Measurements from ENCODE around the gene PAM16.

The PAM16 gene

GRCh38 chr16:4370570-4371356 is 19.6 kb upstream of the PAM16 start:
- Histone ChIP-seq H3K27me3 (ENCODE audit: insufficient read depth, low read length) (no peaks in the 10 kb centered on the region), H3K4me1 (ENCODE audit: insufficient read depth, low read length) (peaks cover 37% of the 10 kb centered on the region), H3K36me3 (ENCODE audit: insufficient read depth, low read length) (no peaks in the 10 kb centered on the region), H3K4me3 (ENCODE audit: low read length) (no peak overlapping the region), H2AFZ (ENCODE audit: low read depth, low read length) (no peak overlapping the region), H3K9me3 (ENCODE audit: low read length) (no peaks in the 10 kb centered on the region)

- Histone ChIP-seq H3K27me3 (ENCODE audit: insufficient read depth, low read length) (no peaks in the 10 kb centered on the region), H3K36me3 (ENCODE audit: insufficient read depth, low read length) (no peaks in the 10 kb centered on the region), H3K4me1 (ENCODE audit: insufficient read depth, low read length) (peaks cover 37% of the 10 kb centered on the region), H2AFZ (ENCODE audit: low read depth, low read length) (no peak overlapping the region), H3K9me3 (ENCODE audit: low read length) (no peaks in the 10 kb centered on the region), H3K4me3 (ENCODE audit: low read length) (no peak overlapping the region)
Observed at GRCh38 chr16:4370151-4370550, 19.0 kb upstream of the PAM16 start.

GRCh38 chr16:4369007-4369733 is 18.0 kb upstream of the PAM16 start:
- Histone ChIP-seq H3K9me3 (ENCODE audit: low read length) (no peaks in the 10 kb centered on the region), H3K36me3 (ENCODE audit: insufficient read depth, low read length) (no peaks in the 10 kb centered on the region), H3K4me3 (ENCODE audit: low read length) (no peak overlapping the region), H2AFZ (ENCODE audit: low read depth, low read length) (no peak overlapping the region), H3K27me3 (ENCODE audit: insufficient read depth, low read length) (no peaks in the 10 kb centered on the region), H3K4me1 (ENCODE audit: insufficient read depth, low read length) (peaks cover 31% of the 10 kb centered on the region)

GRCh38 chr16:4367393-4367856 is 16.3 kb upstream of the PAM16 start:
- H3K36me3 ChIP-seq (ENCODE audit: insufficient read depth, low read length): no peaks in the 10 kb centered on the region
- H3K4me3 ChIP-seq (ENCODE audit: low read length): no peak overlapping the region
- no peak overlapping the region for H2AFZ ChIP-seq (ENCODE audit: low read depth, low read length)
- H3K4me1 ChIP-seq (ENCODE audit: insufficient read depth, low read length): peaks cover 14% of the 10 kb centered on the region
- H3K27me3 ChIP-seq (ENCODE audit: insufficient read depth, low read length): no peaks in the 10 kb centered on the region
- no peaks in the 10 kb centered on the region for H3K9me3 ChIP-seq (ENCODE audit: low read length)

GRCh38 chr16:4366016-4366415 is 14.9 kb upstream of the PAM16 start:
- no peaks in the 10 kb centered on the region for H3K27me3 ChIP-seq (ENCODE audit: insufficient read depth, low read length)
- peaks cover 6% of the 10 kb centered on the region for H3K4me1 ChIP-seq (ENCODE audit: insufficient read depth, low read length)
- H3K9me3 ChIP-seq (ENCODE audit: low read length): no peaks in the 10 kb centered on the region
- no peak overlapping the region for H2AFZ ChIP-seq (ENCODE audit: low read depth, low read length)
- peaks cover 4% of the 10 kb centered on the region for H3K36me3 ChIP-seq (ENCODE audit: insufficient read depth, low read length)
- no peak overlapping the region for H3K4me3 ChIP-seq (ENCODE audit: low read length)

- Histone ChIP-seq H3K36me3 (ENCODE audit: insufficient read depth, low read length) (peaks cover 4% of the 10 kb centered on the region), H2AFZ (ENCODE audit: low read depth, low read length) (no peak overlapping the region), H3K4me3 (ENCODE audit: low read length) (no peak overlapping the region), H3K4me1 (ENCODE audit: insufficient read depth, low read length) (peaks cover 2% of the 10 kb centered on the region), H3K27me3 (ENCODE audit: insufficient read depth, low read length) (no peaks in the 10 kb centered on the region), H3K9me3 (ENCODE audit: low read length) (no peaks in the 10 kb centered on the region)
Observed at GRCh38 chr16:4365615-4366014, 14.5 kb upstream of the PAM16 start.

GRCh38 chr16:4365014-4365406 is 13.9 kb upstream of the PAM16 start:
- Histone ChIP-seq H3K36me3 (ENCODE audit: insufficient read depth, low read length) (peaks cover 4% of the 10 kb centered on the region), H3K27me3 (ENCODE audit: insufficient read depth, low read length) (no peaks in the 10 kb centered on the region), H3K9me3 (ENCODE audit: low read length) (no peaks in the 10 kb centered on the region), H3K4me3 (ENCODE audit: low read length) (no peak overlapping the region), H3K4me1 (ENCODE audit: insufficient read depth, low read length) (no peaks in the 10 kb centered on the region), H2AFZ (ENCODE audit: low read depth, low read length) (no peak overlapping the region)

GRCh38 chr16:4364196-4365013 is 13.3 kb upstream of the PAM16 start:
- H3K4me1 ChIP-seq (ENCODE audit: insufficient read depth, low read length): no peaks in the 10 kb centered on the region
- H2AFZ ChIP-seq (ENCODE audit: low read depth, low read length): no peak overlapping the region
- no peaks in the 10 kb centered on the region for H3K27me3 ChIP-seq (ENCODE audit: insufficient read depth, low read length)
- H3K36me3 ChIP-seq (ENCODE audit: insufficient read depth, low read length): peaks cover 4% of the 10 kb centered on the region
- no peak overlapping the region for H3K4me3 ChIP-seq (ENCODE audit: low read length)
- H3K9me3 ChIP-seq (ENCODE audit: low read length): no peaks in the 10 kb centered on the region

GRCh38 chr16:4362476-4363135 is 11.5 kb upstream of the PAM16 start:
- H3K4me1 ChIP-seq (ENCODE audit: insufficient read depth, low read length): no peaks in the 10 kb centered on the region
- H3K4me3 ChIP-seq (ENCODE audit: low read length): no peak overlapping the region
- peaks cover 8% of the 10 kb centered on the region for H3K36me3 ChIP-seq (ENCODE audit: insufficient read depth, low read length)
- H3K9me3 ChIP-seq (ENCODE audit: low read length): no peaks in the 10 kb centered on the region
- no peaks in the 10 kb centered on the region for H3K27me3 ChIP-seq (ENCODE audit: insufficient read depth, low read length)
- H2AFZ ChIP-seq (ENCODE audit: low read depth, low read length): no peak overlapping the region

- no peak overlapping the region for H2AFZ ChIP-seq (ENCODE audit: low read depth, low read length)
Observed at GRCh38 chr16:4361944-4362311, 10.8 kb upstream of the PAM16 start.

GRCh38 chr16:4361033-4361943 is 10.2 kb upstream of the PAM16 start:
- no peaks in the 10 kb centered on the region for H3K27me3 ChIP-seq (ENCODE audit: insufficient read depth, low read length)
- H3K9me3 ChIP-seq (ENCODE audit: low read length): no peaks in the 10 kb centered on the region
- no peak overlapping the region for H2AFZ ChIP-seq (ENCODE audit: low read depth, low read length)
- H3K4me1 ChIP-seq (ENCODE audit: insufficient read depth, low read length): no peaks in the 10 kb centered on the region
- H3K4me3 ChIP-seq (ENCODE audit: low read length): no peak overlapping the region
- peaks cover 8% of the 10 kb centered on the region for H3K36me3 ChIP-seq (ENCODE audit: insufficient read depth, low read length)

More at GRCh38 chr16:4361944-4362311, 10.8 kb upstream of the PAM16 start:
- Histone ChIP-seq H3K4me3 (ENCODE audit: low read length) (no peak overlapping the region), H3K9me3 (ENCODE audit: low read length) (no peaks in the 10 kb centered on the region), H3K36me3 (ENCODE audit: insufficient read depth, low read length) (peaks cover 8% of the 10 kb centered on the region), H3K4me1 (ENCODE audit: insufficient read depth, low read length) (no peaks in the 10 kb centered on the region), H3K27me3 (ENCODE audit: insufficient read depth, low read length) (no peaks in the 10 kb centered on the region)

- no peak overlapping the region for H2AFZ ChIP-seq (ENCODE audit: low read depth, low read length)
- peaks cover 8% of the 10 kb centered on the region for H3K36me3 ChIP-seq (ENCODE audit: insufficient read depth, low read length)
- no peaks in the 10 kb centered on the region for H3K4me1 ChIP-seq (ENCODE audit: insufficient read depth, low read length)
- no peak overlapping the region for H3K4me3 ChIP-seq (ENCODE audit: low read length)
- H3K27me3 ChIP-seq (ENCODE audit: insufficient read depth, low read length): no peaks in the 10 kb centered on the region
- H3K9me3 ChIP-seq (ENCODE audit: low read length): no peaks in the 10 kb centered on the region
Observed at GRCh38 chr16:4360538-4361021, 9.5 kb upstream of the PAM16 start.
